Cardiac fibroblast (primary cell): ENCODE data around the gene C6orf15.
A peak's percentile ranks its signal among the peaks of the same experiment; 100 is the strongest.

Source experiments
- DNase-seq, 2 donors: peaks; one replicate each; pipeline versions ENCODE4 v3.0.0 to v3.0.0-alpha.2; 2010; ENCODE audit warnings: low read depth in 2 of 2
- H3K4me3 ChIP-seq, 2 donors: replicated peaks in 1 of 2; 1 replicate in 1 of 2; 2 replicates in 1 of 2; pipeline ENCODE4 v1.5.1; 2011; ENCODE audit warnings: low read depth in 2 of 2, low read length in 2 of 2, mild to moderate bottlenecking in 2 of 2, moderate library complexity in 1 of 2
- TF ChIP-seq, protein P1 (sequence below): IDR thresholded peaks from one replicate; pipeline ENCODE4 v1.5.1; 2011; ENCODE audit warnings: low read depth, mild to moderate bottlenecking, low read length, inconsistent platforms

Gene C6orf15

GRCh38 chr6:31144296-31144969, 32.1 kb upstream of the C6orf15 start:
- TF ChIP-seq, protein P1, sequence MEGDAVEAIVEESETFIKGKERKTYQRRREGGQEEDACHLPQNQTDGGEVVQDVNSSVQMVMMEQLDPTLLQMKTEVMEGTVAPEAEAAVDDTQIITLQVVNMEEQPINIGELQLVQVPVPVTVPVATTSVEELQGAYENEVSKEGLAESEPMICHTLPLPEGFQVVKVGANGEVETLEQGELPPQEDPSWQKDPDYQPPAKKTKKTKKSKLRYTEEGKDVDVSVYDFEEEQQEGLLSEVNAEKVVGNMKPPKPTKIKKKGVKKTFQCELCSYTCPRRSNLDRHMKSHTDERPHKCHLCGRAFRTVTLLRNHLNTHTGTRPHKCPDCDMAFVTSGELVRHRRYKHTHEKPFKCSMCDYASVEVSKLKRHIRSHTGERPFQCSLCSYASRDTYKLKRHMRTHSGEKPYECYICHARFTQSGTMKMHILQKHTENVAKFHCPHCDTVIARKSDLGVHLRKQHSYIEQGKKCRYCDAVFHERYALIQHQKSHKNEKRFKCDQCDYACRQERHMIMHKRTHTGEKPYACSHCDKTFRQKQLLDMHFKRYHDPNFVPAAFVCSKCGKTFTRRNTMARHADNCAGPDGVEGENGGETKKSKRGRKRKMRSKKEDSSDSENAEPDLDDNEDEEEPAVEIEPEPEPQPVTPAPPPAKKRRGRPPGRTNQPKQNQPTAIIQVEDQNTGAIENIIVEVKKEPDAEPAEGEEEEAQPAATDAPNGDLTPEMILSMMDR, result no peak
- H3K4me3 ChIP-seq, result no peak overlapping the region
- DNase-seq, result no peak

GRCh38 chr6:31143148-31143547, 30.8 kb upstream of the C6orf15 start:
- no peak overlapping the region for H3K4me3 ChIP-seq
- TF ChIP-seq, protein P1, result no peak
- peak; percentile 82 to 92 for DNase-seq

- no peak for DNase-seq
- H3K4me3 ChIP-seq, result no peak overlapping the region
- TF ChIP-seq, protein P1, result no peak
Observed at GRCh38 chr6:31142361-31142761, 30.0 kb upstream of the C6orf15 start.

DNA sequence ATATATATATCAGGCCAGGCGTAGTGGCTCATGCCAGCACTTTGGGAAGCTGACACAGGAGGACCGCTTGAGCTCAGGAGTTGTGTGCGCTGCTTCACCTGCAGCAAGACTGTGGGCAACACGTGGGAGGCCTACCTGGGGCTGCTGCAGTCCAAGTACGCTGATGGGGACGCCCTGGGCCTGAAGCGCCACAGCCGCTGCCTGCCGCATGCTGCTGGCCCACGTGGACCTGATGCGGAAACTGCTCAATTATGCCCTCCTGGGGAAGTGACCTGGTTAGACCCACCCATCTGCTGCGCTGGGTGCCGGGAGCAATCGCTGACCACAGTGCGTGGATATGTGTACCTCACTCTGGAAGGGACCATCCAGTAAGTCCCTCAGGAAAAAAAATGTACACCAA, 28.3 kb upstream of the C6orf15 start:
- no peak for DNase-seq
- TF ChIP-seq, protein P1, result no peak

GRCh38 chr6:31139599-31139998, 27.2 kb upstream of the C6orf15 start:
- DNase-seq, result peak in 1 of 2 donors; percentile 76
- no peak overlapping the region for H3K4me3 ChIP-seq
- TF ChIP-seq, protein P1, result no peak

More for the DNA sequence above, 28.3 kb upstream of the C6orf15 start:
- H3K4me3 ChIP-seq, result no peak overlapping the region

DNA sequence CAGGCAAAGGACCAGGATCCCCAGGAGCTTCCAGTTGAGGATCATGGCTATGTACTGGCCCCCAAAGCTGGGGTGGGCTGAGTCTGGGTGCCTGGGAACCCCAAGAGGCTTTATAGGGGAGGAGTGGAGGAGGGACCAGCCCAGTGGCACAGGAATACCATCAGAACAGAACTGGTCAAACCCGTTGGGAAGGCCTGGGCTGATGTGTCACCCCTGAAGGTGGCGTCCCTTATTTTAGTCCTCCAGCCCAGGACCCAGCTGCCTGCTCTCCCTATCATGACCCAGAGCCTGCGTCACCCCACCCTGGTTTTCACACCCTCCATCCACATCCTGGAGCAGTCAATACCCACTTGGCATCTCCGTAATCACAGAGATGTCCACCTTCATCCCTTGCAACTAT, 26.6 kb upstream of the C6orf15 start, which contains the start of gene PSORS1C2:
Gene PSORS1C2, minus strand, starts transcription at position 85 of the 400 bp plus-strand sequence. Its CDS starts 40 bp downstream, at position 45.
- TF ChIP-seq, protein P1, result no peak
- H3K4me3 ChIP-seq, result no peak within 1 kb of the TSS
- DNase-seq, result no peak

DNA sequence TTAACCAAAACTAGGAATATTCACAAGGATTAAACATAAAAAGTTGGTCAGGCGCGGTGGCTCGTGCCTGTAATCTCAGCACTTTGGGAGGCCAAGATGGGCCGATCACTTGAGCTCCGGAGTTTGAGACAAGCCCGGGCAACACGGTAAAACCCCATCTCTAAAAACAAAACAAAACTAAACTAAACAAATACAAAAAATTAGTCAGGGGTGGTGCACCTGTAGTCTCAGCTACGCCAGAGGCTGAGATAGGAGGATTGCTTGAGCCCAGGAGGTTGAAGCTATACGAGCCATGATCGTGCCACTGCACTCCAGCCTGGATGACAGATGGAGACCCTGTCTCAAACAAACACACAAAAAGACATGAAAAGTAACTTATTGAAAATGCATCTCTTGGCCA, 23.3 kb upstream of the C6orf15 start:
- no peak for DNase-seq
- no peak overlapping the region for H3K4me3 ChIP-seq
- TF ChIP-seq, protein P1, result no peak
